Panc1 (cell line): ENCODE results near the gene THSD8.

ENCODE experiments used
- CTCF ChIP-seq: fragments of 450-650 bp; IDR thresholded peaks from 2 replicates; pipeline ENCODE4 v1.5.1; 2017; ENCODE audit warnings: mild to moderate bottlenecking
- POLR2AphosphoS5 ChIP-seq: IDR thresholded peaks from 2 replicates; pipeline ENCODE4 v1.6.1; 2012; ENCODE audit warnings: mild to moderate bottlenecking, low read depth, low read length, moderate library complexity
- REST ChIP-seq, 2 experiments: IDR thresholded peaks; 2 replicates each; pipeline ENCODE4 v1.6.1; 2011 to 2012; ENCODE audit warnings: low read depth in 2 of 2, control low read depth in 1 of 2, low read length in 1 of 2, mild to moderate bottlenecking in 1 of 2, moderate library complexity in 1 of 2; ENCODE audit not compliant: insufficient read depth in 1 of 2
- SIN3A ChIP-seq: IDR thresholded peaks from 2 replicates; pipeline ENCODE4 v1.6.1; 2012; ENCODE audit warnings: low read depth, mild to moderate bottlenecking, low read length, moderate library complexity, borderline replicate concordance; ENCODE audit not compliant: insufficient read depth
- TCF7L2 ChIP-seq: IDR thresholded peaks from 2 replicates; pipeline ENCODE4 v1.6.1; 2011; ENCODE audit warnings: mild to moderate bottlenecking, low read depth, low read length, inconsistent platforms

GRCh38 chr19:12799742-12800465, 2.0 kb upstream of the THSD8 start:
- no peak for TF ChIP-seq CTCF
- TF ChIP-seq SIN3A = no peak
- TF ChIP-seq POLR2AphosphoS5 = no peak
- TF ChIP-seq REST (IDR thresholded peaks at IDR 0.05; ENCODE audit: insufficient read depth in 1 of 2, low read depth in 2 of 2, low read length in 1 of 2) = no peak
- TF ChIP-seq TCF7L2 = no peak
